ENCODE data around the gene CYP27C1.

DNA sequence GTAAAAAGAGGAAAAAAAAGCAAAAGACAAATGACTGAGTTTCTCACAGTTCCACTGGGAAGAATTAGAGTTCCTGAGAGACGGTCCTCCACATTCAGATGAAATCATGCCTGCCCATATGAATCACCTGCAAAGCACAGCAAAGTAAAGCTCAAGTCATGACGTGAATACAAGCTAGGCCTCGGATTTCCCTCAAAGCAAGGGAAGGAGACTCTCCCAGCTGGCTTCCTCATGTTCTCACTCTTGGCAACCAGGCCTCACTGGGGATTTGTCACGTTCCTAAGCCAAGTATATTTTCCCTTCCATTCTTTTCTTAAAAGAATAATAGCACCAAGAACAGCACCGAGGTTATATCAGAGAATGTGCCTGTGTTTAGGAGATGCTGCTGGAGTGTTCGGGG is 47.0 kb downstream of the CYP27C1 start:
- TF ChIP-seq, protein P1, sequence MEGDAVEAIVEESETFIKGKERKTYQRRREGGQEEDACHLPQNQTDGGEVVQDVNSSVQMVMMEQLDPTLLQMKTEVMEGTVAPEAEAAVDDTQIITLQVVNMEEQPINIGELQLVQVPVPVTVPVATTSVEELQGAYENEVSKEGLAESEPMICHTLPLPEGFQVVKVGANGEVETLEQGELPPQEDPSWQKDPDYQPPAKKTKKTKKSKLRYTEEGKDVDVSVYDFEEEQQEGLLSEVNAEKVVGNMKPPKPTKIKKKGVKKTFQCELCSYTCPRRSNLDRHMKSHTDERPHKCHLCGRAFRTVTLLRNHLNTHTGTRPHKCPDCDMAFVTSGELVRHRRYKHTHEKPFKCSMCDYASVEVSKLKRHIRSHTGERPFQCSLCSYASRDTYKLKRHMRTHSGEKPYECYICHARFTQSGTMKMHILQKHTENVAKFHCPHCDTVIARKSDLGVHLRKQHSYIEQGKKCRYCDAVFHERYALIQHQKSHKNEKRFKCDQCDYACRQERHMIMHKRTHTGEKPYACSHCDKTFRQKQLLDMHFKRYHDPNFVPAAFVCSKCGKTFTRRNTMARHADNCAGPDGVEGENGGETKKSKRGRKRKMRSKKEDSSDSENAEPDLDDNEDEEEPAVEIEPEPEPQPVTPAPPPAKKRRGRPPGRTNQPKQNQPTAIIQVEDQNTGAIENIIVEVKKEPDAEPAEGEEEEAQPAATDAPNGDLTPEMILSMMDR (IDR thresholded peaks at IDR 0.05 in 4 of 5, conservative IDR thresholded peaks at IDR 0.05 in 1 of 5) = no peak
- no peak for TF ChIP-seq POLR2A (IDR thresholded peaks at IDR 0.05)
